Activated T-helper 9 cell treated with anti-CD3 and anti-CD28 coated beads, Interleukin-2, amount 50 U/mL, for 16 hours (primary cell): Measurements from ENCODE around the gene CARMIL1.

ENCODE experiments used
- DNase-seq: peaks from one replicate; pipeline ENCODE4 v3.0.0-alpha.2; 2020; ENCODE audit warnings: low read depth

Gene CARMIL1

GRCh38 chr6:25278914-25279747 is at the start of gene CARMIL1:
TSS of gene CARMIL1 (plus strand) at chr6:25279374. CDS start at chr6:25279796, 422 bp downstream.
- DNase-seq = peak; percentile 48

GRCh38 chr6:25229671-25230321 is 49.4 kb upstream of the CARMIL1 start:
- DNase-seq = no peak

DNA sequence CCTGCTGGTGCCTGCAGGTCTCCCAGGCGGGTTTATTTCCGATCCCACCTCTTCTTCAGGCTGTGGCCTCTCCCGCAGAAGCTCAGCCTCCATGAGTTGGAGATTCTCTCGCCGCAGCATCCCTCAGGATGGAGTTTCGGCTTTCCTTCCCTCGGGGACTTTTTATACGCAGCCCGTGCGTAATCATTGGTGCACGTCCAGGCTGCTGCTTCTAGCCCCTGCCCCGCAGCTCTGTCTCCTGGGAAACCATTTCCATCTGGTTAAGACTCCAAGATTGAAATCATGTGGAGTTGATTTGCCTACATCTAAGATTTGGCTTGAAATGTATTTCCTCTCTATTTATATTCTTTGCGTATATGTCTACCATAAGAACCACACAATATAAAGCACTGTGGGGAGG is 46.7 kb upstream of the CARMIL1 start:
- DNase-seq = no peak

GRCh38 chr6:25233226-25233625 is 45.9 kb upstream of the CARMIL1 start:
- DNase-seq = no peak

GRCh38 chr6:25237579-25237978 is 41.6 kb upstream of the CARMIL1 start:
- no peak for DNase-seq

GRCh38 chr6:25239059-25239458 is 40.1 kb upstream of the CARMIL1 start:
- no peak for DNase-seq

DNA sequence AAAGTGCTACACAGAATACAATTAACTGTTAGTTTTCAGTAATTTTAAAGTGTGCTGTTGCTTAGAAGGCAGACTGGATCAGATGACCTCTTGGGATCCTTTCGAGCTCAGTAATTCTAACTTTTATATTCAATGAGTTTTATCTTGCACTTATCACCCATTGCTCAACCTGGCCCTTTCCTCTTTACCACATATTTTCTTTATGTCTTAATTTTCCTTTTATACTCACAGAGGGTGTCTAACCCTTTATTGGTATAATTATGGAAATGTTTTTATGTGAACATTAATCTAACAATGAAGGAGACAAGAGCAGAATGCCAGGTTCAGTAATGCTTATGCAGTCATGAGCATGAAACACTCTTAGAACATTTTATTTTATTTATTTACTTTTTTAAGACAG is 39.7 kb upstream of the CARMIL1 start:
- no peak for DNase-seq

- DNase-seq = no peak
Observed at GRCh38 chr6:25242567-25242966, 36.6 kb upstream of the CARMIL1 start.

GRCh38 chr6:25244865-25245264 is 34.3 kb upstream of the CARMIL1 start:
- no peak for DNase-seq

DNA sequence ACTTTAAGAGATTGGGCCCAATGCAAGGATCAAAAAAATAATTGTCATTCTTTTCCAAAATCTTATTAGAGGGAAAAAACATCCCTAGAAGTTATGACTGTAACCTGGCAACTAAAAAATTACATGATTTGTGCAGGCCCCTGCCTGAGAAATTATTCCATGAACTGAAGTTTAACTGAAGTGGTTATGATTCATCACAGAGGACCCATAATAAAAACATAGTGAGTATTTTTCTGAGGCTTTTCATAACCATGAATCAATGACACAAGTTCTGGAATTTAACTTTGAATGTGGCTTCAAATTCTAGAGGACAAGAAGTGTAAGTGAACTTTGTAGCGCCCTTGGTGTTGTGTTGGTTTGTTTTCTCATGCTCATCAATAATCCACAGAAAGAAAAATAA is 31.1 kb upstream of the CARMIL1 start:
- DNase-seq = no peak

- DNase-seq = no peak
Observed at GRCh38 chr6:25249133-25249532, 30.0 kb upstream of the CARMIL1 start.

DNA sequence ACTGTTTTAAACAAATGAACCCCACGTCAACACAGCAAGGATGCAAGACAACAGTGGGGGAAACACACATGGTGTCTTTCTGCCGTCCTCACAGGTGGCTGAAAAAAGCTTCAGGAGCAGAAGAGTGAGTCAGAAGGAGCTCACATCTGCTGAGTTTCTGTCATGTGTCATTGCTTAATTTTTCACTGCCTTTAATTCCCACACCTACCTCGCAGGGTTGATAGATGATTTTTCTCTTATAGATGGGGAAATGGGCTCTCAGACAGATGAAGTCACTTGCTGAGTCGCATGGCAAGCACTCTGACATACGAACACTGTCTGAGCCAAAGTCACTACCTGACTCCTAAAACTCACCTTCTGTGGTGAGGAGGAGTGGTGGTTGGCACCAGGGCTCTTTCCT is 28.3 kb upstream of the CARMIL1 start:
- DNase-seq = no peak

DNA sequence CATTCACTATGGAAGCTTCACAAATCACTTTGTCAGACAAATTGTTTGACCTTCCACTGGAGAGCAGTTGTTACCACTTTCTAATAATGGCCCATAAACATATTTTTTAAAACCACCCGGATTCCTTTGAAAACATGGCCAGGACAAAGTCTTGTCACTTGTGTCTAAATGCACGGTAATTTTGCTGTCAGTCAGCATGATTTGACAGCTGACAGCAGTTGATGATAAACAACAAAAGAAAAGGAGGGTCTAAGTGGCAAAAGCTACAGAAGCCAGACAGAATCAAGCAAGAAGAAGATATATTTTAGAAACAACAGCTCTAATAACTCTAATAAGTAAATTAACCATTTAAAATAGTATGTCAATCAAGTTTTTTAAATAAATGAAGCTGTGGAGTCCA is 27.7 kb upstream of the CARMIL1 start:
- DNase-seq = no peak

DNA sequence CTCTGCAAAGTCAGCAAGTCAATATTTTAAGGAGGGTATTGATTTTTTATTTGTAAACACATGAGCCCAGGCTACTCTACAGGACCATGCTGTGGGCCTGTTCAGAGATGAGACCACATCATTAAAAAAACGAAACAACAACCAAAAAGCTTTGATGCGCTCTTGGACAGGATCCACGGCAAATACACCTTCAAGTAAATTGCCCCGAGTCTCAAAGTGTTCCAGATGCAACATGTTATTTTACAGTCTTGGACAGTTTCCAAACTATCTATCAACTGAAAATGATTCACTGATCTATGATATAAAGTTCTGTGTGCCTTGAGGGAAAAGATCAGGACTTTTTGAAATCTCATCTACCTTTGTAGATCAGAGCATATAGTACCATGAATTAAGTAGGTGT is 25.8 kb upstream of the CARMIL1 start:
- DNase-seq = no peak

GRCh38 chr6:25254671-25255070 is 24.5 kb upstream of the CARMIL1 start:
- no peak for DNase-seq

GRCh38 chr6:25257686-25258348 is 21.4 kb upstream of the CARMIL1 start:
- no peak for DNase-seq

DNA sequence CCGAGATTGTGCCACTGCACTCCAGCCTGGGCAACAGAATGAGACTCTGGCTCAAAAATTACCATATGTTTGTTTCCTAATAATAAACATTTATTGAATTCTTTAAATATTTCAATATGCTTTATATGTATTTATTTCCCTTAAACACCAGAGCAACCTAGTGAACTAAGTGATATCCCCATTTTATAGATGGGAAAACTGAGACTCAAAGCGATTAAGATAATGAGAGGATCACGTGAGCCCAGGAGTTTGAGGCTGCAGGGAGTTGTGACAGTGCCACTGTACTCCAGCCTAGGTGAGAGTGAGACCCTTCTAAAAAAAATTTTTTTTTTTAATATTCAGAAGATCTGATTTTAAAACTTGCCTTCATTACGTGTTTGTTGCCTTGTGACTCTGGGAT is 19.4 kb upstream of the CARMIL1 start:
- no peak for DNase-seq

DNA sequence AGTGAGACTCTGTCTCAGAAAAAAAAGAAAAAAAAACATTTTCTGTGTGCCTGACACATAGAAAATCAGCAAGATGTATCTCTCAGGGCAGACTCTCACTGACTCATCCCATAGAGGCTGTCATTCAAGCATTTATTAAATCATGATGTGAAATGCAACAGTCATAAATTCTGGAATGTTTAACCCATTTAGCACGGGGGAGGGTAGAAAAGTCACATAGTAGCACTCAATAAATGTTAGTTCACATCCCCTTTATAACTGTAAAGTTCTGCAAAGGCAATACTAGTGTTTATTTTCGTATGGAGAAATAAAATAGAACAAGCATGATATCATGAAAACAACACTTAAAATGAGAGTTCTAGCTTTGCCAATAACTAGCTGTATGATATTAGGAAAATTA is 15.5 kb upstream of the CARMIL1 start:
- no peak for DNase-seq

- DNase-seq = no peak
Observed at GRCh38 chr6:25266456-25267100, 12.6 kb upstream of the CARMIL1 start.

DNA sequence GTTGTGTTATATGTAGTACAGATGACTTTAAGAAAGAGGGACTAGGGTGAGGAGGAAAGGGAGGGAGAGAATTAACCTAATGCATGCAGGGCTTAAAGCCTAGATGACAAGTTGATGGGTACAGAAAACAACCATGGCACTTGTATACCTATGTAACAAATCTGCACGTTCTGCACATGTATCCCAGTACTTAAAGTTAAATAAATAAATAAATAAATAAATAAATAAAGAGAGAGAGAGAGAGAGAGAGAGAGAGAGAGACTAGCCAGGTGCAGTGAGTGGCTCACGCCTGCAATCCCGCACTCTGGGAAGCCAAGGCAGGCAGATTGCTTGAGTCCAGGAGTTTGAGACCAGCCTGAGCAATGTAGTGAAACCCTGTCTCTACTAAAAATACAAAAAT is 11.5 kb upstream of the CARMIL1 start:
- DNase-seq = no peak

- DNase-seq = no peak
Observed at GRCh38 chr6:25270559-25270958, 8.6 kb upstream of the CARMIL1 start.

GRCh38 chr6:25275436-25275835 is 3.7 kb upstream of the CARMIL1 start:
- no peak for DNase-seq

DNA sequence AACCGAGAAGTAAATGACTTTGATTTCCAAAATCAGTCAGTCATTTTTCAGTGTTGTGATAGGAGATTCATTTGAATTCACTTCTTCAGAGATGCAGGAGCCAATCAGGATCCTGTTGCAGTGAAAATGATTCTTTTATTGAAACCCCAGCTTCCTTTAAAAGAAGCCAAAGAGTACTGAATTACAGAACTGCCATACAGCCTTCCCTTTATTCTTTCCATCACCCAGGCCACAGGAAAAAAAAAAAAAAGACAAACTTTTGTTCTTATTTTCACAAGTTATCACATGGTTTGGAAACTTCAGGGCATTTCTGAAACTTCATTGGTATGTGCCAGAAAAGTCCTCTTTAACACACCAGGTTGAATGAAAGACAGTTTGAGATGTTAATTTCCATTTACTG is 1.8 kb upstream of the CARMIL1 start:
- DNase-seq = no peak
